ACHN (cell line): Measurements from ENCODE around the gene C1D.

Experiments
- DNase-seq: peaks from one replicate; pipeline ENCODE4 v3.0.0-alpha.2; 2015
- in situ Hi-C: cut with HindIII; loops from 2 replicates; pipeline ENCODE4 v1.10.0; 2017; ENCODE audit warnings: low sequenced_read_pairs, low pct_ligation_motif_present, low pct_unique_long_range_greater_than_20kb

Gene C1D, protein sequence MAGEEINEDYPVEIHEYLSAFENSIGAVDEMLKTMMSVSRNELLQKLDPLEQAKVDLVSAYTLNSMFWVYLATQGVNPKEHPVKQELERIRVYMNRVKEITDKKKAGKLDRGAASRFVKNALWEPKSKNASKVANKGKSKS

DNA sequence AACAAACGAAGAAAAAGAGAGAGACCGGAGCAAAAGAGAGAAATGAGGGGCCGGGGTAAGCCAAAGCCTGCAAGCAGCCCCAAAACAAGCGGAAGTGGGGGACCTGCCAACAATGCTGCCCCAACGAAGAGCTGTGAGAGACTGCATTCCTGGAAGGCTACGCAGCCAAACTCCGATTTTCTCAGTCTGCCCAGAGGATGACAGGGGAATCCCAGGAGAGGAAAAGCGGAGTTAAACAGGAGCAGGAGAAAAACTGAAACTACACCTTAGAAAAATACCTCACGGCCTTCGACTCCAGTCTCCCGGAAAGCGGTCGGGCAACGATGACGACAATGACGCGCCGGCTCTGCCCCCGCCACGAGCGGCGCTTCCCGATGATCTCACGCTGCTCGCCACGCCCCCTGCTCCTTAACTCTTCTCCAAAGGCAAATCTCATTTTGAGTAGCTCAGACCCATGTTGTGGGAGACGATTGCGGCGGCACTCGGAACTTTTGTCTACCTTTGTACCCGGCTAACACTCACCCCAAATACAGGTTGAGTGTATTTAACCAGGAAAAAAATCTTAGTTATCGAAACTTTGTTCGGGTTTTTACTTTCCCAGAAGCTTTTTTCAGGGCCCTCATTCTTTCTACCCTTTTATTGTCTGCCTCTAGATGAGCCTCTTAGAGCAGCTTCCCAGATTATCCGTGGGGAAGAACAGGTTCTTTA, at the start of gene C1D:
TSS of gene C1D (minus strand) at position 325 of the 708 bp plus-strand sequence. CDS start 15,694 bp downstream, outside the sequence.
- DNase-seq: peak; percentile 94
- in situ Hi-C loops: no loop called here

GRCh38 chr2:68110102-68110501, 47.3 kb upstream of the C1D start:
- in situ Hi-C loops: no loop called here
- peak; percentile 27 for DNase-seq

DNA sequence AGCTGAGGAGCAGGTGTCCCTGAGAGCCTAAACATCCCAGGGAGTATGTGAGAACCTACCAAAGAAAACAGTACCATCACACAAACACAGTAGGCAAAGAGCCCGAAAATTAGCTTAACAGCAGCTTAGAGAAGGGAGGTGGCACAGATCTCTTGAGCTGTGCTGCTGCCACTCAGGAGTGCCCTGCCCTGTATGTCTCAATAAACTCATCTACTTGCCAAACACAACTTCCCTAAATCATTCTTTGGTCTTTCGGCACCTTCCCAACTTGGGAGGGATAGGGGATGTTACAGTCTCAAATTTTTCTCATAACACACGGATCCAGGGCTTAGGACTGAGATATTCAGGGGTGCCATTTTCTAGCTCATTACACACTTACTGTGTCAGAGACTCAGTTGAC, 45.3 kb upstream of the C1D start:
- in situ Hi-C loops: no loop called here
- no peak for DNase-seq

DNA sequence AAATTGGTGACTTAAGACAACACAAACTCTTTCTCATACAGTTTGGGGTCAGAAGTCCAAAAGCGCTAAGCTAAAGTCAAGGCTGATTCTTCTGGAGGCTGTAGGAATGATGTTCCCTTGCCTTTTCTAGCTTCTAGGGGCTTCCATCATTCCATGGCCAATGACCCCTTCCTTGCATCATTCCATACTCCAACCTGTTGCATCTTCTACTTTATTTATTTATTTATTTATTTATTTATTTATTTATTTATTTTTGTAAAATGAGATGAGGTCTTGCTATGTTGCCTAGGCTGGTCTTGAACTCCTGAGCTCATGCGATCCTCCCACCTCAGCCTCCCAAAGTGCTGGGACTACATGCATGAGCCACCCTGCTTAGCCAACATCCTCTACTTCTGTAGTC, 44.7 kb upstream of the C1D start:
- in situ Hi-C loops: no loop called here
- no peak for DNase-seq

GRCh38 chr2:68104111-68104835, 41.5 kb upstream of the C1D start:
- no peak for DNase-seq
- in situ Hi-C loops: no loop called here

DNA sequence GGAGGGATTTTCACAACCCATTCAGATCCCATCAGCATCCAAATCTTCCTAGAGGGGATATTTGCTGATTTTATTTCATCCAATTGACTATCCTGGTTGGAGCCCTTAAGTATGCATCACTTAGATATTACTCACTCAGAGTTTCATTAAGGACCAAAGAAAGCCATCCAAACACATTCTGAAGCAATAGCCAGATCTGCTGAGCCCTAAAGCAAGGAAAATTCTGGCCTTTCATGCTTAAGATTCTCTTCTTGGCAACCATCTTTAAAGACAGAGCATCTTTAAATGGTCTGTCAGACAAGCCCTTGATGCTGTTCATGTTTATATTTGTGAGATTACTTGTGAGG, 40.9 kb upstream of the C1D start:
- no peak for DNase-seq
- in situ Hi-C loops: no loop called here

GRCh38 chr2:68103030-68103708, 40.4 kb upstream of the C1D start:
- no peak for DNase-seq
- in situ Hi-C loops: no loop called here

DNA sequence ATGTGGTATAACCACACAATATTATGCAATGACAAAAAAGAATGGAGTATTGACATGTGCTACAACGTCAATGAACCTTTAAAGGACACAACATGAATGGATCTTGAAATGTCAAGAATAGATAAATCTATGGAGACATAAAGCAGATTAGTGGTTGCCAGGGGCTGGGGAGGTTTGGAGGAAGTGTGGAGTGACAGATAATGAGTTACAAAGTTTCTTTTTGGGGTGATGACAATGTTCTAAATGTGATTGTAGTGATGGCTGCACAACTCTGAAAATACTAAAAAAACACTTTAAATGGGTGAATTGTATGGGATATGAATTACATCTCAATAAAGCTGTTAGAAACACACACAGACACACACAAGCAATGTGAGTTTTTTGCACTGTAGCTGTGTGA, 37.4 kb upstream of the C1D start:
- in situ Hi-C loops: no loop called here
- no peak for DNase-seq

DNA sequence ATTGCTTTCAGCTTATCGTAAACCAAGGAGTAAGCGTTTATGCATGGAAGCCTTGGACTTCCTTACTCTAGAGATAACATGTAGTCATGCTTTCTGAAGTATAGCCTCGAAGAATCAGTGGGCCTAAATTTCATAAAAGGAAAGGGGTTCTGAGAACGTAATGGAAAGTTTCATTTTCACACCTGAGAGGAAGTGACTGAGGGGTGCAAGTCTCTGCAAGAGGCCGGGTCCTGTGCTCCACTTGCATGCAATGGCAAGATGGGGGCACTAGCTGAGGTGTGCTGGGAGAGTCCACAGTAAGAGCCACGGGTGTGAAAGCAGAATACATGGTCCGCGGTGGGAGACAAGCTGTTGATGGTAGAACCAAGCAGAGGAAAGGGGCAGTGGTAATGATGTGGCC, 36.5 kb upstream of the C1D start:
- DNase-seq: no peak
- in situ Hi-C loops: no loop called here

DNA sequence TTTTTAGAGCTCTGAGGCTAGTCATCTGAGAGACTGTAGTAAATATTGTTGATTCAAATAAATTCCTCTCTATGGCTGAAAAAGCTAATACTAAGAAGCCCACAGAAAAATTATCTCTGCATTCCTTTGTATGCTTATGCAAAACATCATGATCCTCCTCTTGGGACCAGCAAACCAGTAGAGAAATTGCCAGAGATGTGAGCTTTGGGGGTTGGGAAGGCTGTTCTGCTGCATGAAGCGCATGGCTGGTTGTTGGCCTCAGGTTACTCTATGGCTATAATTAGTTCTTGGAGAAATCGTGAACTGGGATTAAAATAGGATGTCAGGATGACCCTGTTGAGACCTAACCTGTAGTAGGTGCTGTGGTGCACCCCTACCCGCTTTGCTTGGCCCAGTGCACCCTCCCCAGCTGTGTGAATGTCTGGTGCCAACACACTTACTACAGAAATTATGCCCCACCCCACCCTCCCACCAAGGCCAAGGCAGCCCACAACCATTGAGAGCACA, 35.5 kb upstream of the C1D start:
- in situ Hi-C loops: no loop called here
- no peak for DNase-seq

- DNase-seq: no peak
- in situ Hi-C loops: no loop called here
Observed at GRCh38 chr2:68094111-68094510, 31.3 kb upstream of the C1D start.

DNA sequence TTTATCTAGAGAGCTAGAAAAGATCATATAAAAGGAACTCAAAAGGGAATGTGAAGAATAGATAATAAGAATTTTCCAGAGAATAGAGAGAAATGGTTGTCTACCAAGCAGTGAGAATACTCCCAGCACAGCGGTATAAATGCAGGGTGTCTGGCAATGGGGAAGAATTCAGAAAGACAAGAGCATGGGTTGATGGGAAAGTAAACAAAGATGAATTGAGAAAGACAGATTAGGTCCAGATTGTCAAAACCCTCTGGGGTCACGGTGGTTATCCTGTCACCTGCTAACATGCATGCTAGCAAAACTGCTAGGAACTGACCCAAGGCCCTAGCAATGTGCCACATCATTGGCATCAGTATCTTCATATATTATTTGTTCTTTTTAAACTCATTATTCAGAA, 30.8 kb upstream of the C1D start:
- in situ Hi-C loops: no loop called here
- DNase-seq: no peak

- in situ Hi-C loops: no loop called here
- no peak for DNase-seq
Observed at GRCh38 chr2:68091439-68092034, 28.7 kb upstream of the C1D start.

GRCh38 chr2:68089961-68090360, 27.2 kb upstream of the C1D start:
- in situ Hi-C loops: no loop called here
- DNase-seq: no peak

DNA sequence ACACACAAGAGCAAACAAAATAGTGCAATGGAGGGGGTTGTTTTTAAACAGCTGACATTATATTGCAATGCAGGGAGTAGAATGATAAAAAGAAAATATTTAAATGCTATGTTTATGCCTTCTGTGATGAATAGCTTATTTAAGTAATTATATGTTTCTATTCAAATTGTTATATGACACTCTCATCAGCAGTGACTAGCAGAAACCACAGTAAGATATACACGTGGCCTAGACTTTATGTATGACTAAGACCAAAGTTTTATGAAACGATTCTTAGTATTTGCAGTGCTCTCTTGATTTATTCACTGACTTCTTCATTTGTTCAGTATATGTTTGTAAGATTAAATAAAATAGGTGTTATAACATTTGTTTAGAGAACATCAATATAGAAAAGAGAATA, 26.1 kb upstream of the C1D start:
- in situ Hi-C loops: no loop called here
- no peak for DNase-seq

GRCh38 chr2:68086166-68086565, 23.4 kb upstream of the C1D start:
- DNase-seq: no peak
- in situ Hi-C loops: no loop called here

DNA sequence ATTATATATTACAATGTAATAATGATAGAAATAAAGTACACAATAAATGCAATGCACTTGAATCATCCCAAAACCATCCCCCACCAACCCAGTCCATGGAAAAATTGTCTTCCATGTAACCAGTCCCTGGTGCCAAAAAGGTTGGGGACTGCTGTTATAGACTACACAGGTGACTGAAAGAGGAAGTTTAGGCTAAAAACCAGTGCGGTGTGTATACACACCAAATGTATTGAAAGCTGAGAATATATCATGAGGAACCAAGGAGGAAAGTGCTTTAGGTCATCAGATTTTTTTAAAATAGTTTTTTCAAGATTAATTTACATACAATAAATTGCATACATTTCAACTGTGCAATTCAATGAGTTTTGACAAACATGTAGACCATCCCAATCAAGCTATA, 20.5 kb upstream of the C1D start:
- in situ Hi-C loops: no loop called here
- no peak for DNase-seq

- in situ Hi-C loops: no loop called here
- DNase-seq: no peak
Observed at GRCh38 chr2:68074050-68074449, 11.2 kb upstream of the C1D start.
